ENCODE measurements around the gene RAB11FIP3. TPM values are rescaled to one million over a fixed set of nuclear protein-coding genes. Genes with fewer than 3 reads are reported as not detected.
"Not testable (repeated sequence)": the region's sequence is repeated elsewhere in the genome, so short reads cannot be mapped to it uniquely, and the experiment has no call there.

RAB11FIP3 gene
- total and polyA plus RNA-seq, 3 experiments from 2014 or later = 4.4 to 32.8 (median 30.0) TPM

GRCh38 chr16:386641-387156 lies 38.8 kb upstream of the RAB11FIP3 start:
- H3K4me3 Mint-ChIP-seq = peak overlapping the region in 1 of 7 donors; percentile 61
- no peaks in the 10 kb centered on the region for H3K36me3 ChIP-seq (ENCODE audit: insufficient read depth, low read length)
- no peaks in the 10 kb centered on the region for H3K9me3 ChIP-seq (ENCODE audit: low read length)
- no peak overlapping the region for H3K4me3 ChIP-seq (ENCODE audit: low read length)
- ChIA-PET CTCF (no interaction called here), POLR2A (no interaction called here)
- DNase-seq = no peak
- no peak overlapping the region for H3K27ac ChIP-seq (ENCODE audit: low read depth, low read length)
- no peak overlapping the region for H3K27ac Mint-ChIP-seq
- H3K36me3 Mint-ChIP-seq = peaks cover 0 to 3% (median 1%) of the 10 kb centered on the region in 3 donors
- peaks cover 0 to 4% (median under 1%) of the 10 kb centered on the region in 5 donors for H3K9me3 Mint-ChIP-seq
- H3K4me1 Mint-ChIP-seq = peaks cover 16 to 22% (median 16%) of the 10 kb centered on the region in 3 donors
- H3K4me1 ChIP-seq (ENCODE audit: insufficient read depth, low read length) = peaks cover 13% of the 10 kb centered on the region
- no peaks in the 10 kb centered on the region for H3K27me3 ChIP-seq (ENCODE audit: insufficient read depth, low read length, poor library complexity, severe bottlenecking)
- H3K27me3 Mint-ChIP-seq = no peaks in the 10 kb centered on the region

DNA sequence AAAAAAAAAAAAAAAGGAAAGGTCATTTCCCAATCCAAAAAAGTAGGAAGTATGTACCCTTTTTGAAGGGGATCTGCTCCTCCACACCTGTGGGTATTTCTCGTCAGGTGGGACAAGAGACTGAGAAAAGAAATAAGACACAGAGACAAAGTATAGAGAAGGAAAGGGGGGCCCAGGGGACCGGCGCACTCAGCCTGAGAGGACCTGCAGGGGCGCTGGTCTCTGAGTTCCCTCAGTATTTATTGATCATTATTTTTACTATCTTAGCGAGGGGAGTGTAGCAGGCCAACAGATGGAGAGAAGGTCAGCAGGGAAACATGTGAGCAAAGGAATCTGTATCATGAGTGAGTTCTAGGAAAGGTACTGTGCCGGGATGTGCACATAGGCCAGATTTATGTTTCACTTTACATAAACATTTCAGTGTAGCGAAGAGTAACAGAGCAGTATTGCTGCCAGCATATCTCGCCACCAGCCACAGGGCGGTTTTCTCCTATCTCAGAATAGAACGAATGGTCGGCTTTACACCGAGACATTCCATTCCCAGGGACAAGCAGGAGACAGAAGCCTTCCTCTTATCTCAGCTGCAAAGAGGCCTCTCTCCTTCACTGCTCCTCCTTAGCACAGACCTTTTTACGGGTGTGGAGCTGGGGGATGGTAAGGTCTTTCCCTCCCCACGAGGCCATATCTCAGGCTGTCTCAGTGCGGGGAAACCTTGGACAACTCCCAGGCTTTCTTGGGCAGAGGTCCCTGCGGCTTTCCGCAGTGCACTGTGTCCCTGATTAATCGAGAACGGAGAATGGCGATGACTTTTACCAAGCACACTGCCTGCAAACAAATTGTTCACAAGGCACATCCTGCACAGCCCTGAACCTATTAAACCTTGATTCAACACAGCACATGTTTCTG lies 37.4 kb upstream of the RAB11FIP3 start:
- H3K9me3 ChIP-seq (ENCODE audit: low read length); H3K27ac Mint-ChIP-seq; CTCF ChIA-PET; H3K27me3 ChIP-seq (ENCODE audit: insufficient read depth, low read length, poor library complexity, severe bottlenecking); DNase-seq; H3K36me3 ChIP-seq (ENCODE audit: insufficient read depth, low read length); H3K27me3 Mint-ChIP-seq; H3K4me3 ChIP-seq (ENCODE audit: low read length); POLR2A ChIA-PET; H3K9me3 Mint-ChIP-seq; H3K36me3 Mint-ChIP-seq: not testable (repeated sequence)
- H3K4me1 Mint-ChIP-seq = peaks cover 19 to 27% (median 20%) of the 10 kb centered on the region in 3 donors
- Histone ChIP-seq H3K27ac (ENCODE audit: low read depth, low read length) (peak overlapping the region; percentile 9), H3K4me1 (ENCODE audit: insufficient read depth, low read length) (peaks cover 16% of the 10 kb centered on the region)
- H3K4me3 Mint-ChIP-seq = peak overlapping the region in 1 of 7 donors; percentile 18

DNA sequence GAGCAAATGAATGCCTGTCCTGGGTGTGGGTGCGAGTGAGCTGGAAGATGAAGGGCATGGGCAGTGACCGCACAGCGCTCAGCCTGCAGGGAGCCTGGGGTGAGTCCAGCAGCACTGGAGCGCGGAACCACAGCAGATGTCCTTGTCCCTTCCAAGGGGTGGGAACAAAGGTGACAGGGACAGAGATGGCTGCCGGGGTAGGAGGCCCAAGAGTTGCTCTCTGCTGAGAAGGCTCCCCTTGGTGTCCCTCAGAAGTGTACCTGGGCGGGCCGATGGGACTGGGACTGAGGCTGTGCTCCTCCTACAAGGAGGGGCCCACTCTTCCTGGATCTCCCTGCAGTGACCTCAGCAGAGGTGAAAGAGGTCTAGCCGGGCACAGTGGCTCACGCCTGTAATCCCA lies 36.1 kb upstream of the RAB11FIP3 start:
- H3K27me3 ChIP-seq (ENCODE audit: insufficient read depth, low read length, poor library complexity, severe bottlenecking) = no peaks in the 10 kb centered on the region
- H3K4me1 ChIP-seq (ENCODE audit: insufficient read depth, low read length) = peaks cover 5% of the 10 kb centered on the region
- Mint-ChIP-seq H3K36me3 (peaks cover 0 to 3% (median 0%) of the 10 kb centered on the region in 3 donors), H3K9me3 (peaks cover 0 to 8% (median 6%) of the 10 kb centered on the region in 5 donors), H3K4me3 (no peak overlapping the region), H3K4me1 (peaks cover 12 to 17% (median 13%) of the 10 kb centered on the region in 3 donors), H3K27me3 (peaks cover 0 to 3% of the 10 kb centered on the region in 2 donors), H3K27ac (peak overlapping the region in 1 of 8 donors; percentile 9)
- no peak overlapping the region for H3K4me3 ChIP-seq (ENCODE audit: low read length)
- no peaks in the 10 kb centered on the region for H3K9me3 ChIP-seq (ENCODE audit: low read length)
- CTCF ChIA-PET = no interaction called here
- no peak overlapping the region for H3K27ac ChIP-seq (ENCODE audit: low read depth, low read length)
- POLR2A ChIA-PET = no interaction called here
- no peak for DNase-seq
- no peaks in the 10 kb centered on the region for H3K36me3 ChIP-seq (ENCODE audit: insufficient read depth, low read length)

DNA sequence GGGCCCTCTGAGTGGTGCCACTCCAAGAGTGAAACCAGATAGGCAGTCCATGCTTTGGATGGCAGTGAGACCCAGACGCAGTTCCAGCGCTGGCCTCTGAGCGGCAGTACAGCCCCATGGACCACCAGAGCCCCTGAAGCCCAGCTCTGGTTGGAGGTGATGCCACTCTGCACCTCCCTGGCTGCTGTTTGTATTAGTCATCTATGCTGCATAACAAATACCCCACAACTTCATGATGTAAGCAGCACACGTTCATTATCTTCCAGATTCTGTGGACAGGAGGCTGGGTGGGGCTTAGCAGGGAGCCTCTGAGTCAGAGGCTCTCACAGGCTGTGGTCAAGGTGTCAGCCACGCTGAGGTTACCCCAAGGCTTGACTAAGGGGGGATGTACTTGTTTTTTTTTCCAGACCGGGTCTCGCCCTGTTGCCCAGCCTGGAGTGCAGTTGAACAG lies 33.5 kb upstream of the RAB11FIP3 start:
- Mint-ChIP-seq H3K4me3 (peak overlapping the region in 5 of 7 donors; percentile 16 to 68 (median 44)), H3K9me3 (peaks cover 0 to 8% (median 6%) of the 10 kb centered on the region in 5 donors), H3K27me3 (peaks cover 3 to 8% of the 10 kb centered on the region in 2 donors), H3K36me3 (peaks cover 0 to 3% (median 0%) of the 10 kb centered on the region in 3 donors), H3K4me1 (peaks cover 21 to 27% (median 22%) of the 10 kb centered on the region in 3 donors), H3K27ac (peak overlapping the region in 7 of 8 donors; percentile 9 to 94 (median 85))
- DNase-seq = peak; percentile 66 to 87 (median 72)
- Histone ChIP-seq H3K4me3 (ENCODE audit: low read length) (no peak overlapping the region), H3K4me1 (ENCODE audit: insufficient read depth, low read length) (peaks cover 12% of the 10 kb centered on the region), H3K36me3 (ENCODE audit: insufficient read depth, low read length) (no peaks in the 10 kb centered on the region), H3K27ac (ENCODE audit: low read depth, low read length) (no peak overlapping the region), H3K27me3 (ENCODE audit: insufficient read depth, low read length, poor library complexity, severe bottlenecking) (no peaks in the 10 kb centered on the region), H3K9me3 (ENCODE audit: low read length) (no peaks in the 10 kb centered on the region)
- CTCF ChIA-PET = interaction anchor here (0.9 to 2.1 kb wide), 6 partner anchors 9 to 37 kb away, joined by 3 to 11 read pairs (median 6); partner anchors contain the start of genes DECR2 and RAB11FIP3
- POLR2A ChIA-PET = interaction anchor here (0.6 kb wide), 1 partner anchor 135 kb away, joined by 3 read pairs; the partner anchor contains the start of gene CAPN15

DNA sequence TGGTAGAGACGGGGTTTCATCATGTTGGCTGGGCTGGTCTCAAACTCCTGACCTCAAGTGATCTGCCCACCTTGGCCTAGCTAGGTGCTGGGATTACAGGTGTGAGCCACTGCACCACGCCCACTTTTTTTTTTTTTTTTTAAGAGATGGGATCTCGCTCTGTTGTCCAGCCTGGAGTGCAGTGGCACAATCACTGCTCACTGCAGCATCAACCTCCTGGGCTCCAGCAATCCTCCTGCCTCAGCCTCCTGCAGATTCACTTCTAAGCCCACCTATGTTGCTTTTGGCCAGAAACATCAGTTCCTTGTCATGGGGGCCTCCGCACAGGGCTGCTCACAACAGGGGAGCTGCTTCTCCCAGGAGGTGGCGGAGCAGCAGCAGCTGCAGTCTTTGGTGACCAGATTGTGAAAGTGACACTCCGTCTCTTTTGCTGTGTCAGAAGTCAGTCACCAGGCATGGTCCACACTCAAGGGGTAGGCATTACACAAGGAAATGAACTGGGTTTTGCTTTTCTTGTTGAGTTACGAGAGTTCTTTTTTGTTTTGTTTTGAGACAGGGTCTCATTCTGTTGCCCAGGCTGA lies 32.9 kb upstream of the RAB11FIP3 start:
- Mint-ChIP-seq H3K4me3 (peak overlapping the region in 5 of 7 donors; percentile 25 to 68 (median 46)), H3K4me1 (peaks cover 22 to 27% (median 22%) of the 10 kb centered on the region in 3 donors), H3K27ac (peak overlapping the region in 7 of 8 donors; percentile 9 to 94 (median 85)), H3K36me3 (peaks cover 0 to 3% (median 0%) of the 10 kb centered on the region in 3 donors), H3K27me3 (peaks cover 3 to 8% of the 10 kb centered on the region in 2 donors), H3K9me3 (peaks cover 0 to 8% (median 6%) of the 10 kb centered on the region in 5 donors)
- Histone ChIP-seq H3K27ac (ENCODE audit: low read depth, low read length) (no peak overlapping the region), H3K4me1 (ENCODE audit: insufficient read depth, low read length) (peaks cover 12% of the 10 kb centered on the region), H3K9me3 (ENCODE audit: low read length) (no peaks in the 10 kb centered on the region), H3K27me3 (ENCODE audit: insufficient read depth, low read length, poor library complexity, severe bottlenecking) (no peaks in the 10 kb centered on the region), H3K4me3 (ENCODE audit: low read length) (no peak overlapping the region), H3K36me3 (ENCODE audit: insufficient read depth, low read length) (no peaks in the 10 kb centered on the region)
- ChIA-PET POLR2A (no interaction called here), CTCF (interaction anchor here (0.8 to 2.1 kb wide), 7 partner anchors 8 to 36 kb away, joined by 3 to 11 read pairs (median 4); partner anchors contain the start of genes DECR2 and RAB11FIP3)
- DNase-seq = peak in 1 of 5 donors; percentile 32

- Mint-ChIP-seq H3K4me1 (peaks cover 27 to 45% (median 30%) of the 10 kb centered on the region in 3 donors), H3K27ac (peak overlapping the region in 6 of 8 donors; percentile 21 to 97 (median 85)), H3K27me3 (peaks cover 3 to 8% of the 10 kb centered on the region in 2 donors), H3K36me3 (peaks cover 0 to 2% (median 0%) of the 10 kb centered on the region in 3 donors), H3K4me3 (peak overlapping the region; percentile 85 to 95 (median 88)), H3K9me3 (peaks cover 0 to 6% (median 5%) of the 10 kb centered on the region in 5 donors)
- POLR2A ChIA-PET = no interaction called here
- H3K4me1 ChIP-seq (ENCODE audit: insufficient read depth, low read length) = peaks cover 21% of the 10 kb centered on the region
- no peaks in the 10 kb centered on the region for H3K36me3 ChIP-seq (ENCODE audit: insufficient read depth, low read length)
- H3K4me3 ChIP-seq (ENCODE audit: low read length) = peak overlapping the region; percentile 39
- no peak for DNase-seq
- H3K27ac ChIP-seq (ENCODE audit: low read depth, low read length) = peak overlapping the region; percentile 70
- no peaks in the 10 kb centered on the region for H3K9me3 ChIP-seq (ENCODE audit: low read length)
- no peaks in the 10 kb centered on the region for H3K27me3 ChIP-seq (ENCODE audit: insufficient read depth, low read length, poor library complexity, severe bottlenecking)
- CTCF ChIA-PET = no interaction called here
These were observed 29.2 kb upstream of the RAB11FIP3 start for GRCh38 chr16:396199-396598.

GRCh38 chr16:396605-397004 lies 28.8 kb upstream of the RAB11FIP3 start:
- Mint-ChIP-seq H3K4me1 (peaks cover 27 to 45% (median 29%) of the 10 kb centered on the region in 3 donors), H3K27ac (peak overlapping the region; percentile 70 to 97 (median 88)), H3K27me3 (peaks cover 3 to 8% of the 10 kb centered on the region in 2 donors), H3K36me3 (peaks cover 0 to 2% (median 0%) of the 10 kb centered on the region in 3 donors), H3K4me3 (peak overlapping the region; percentile 85 to 95 (median 88)), H3K9me3 (peaks cover 0 to 6% (median 5%) of the 10 kb centered on the region in 5 donors)
- Histone ChIP-seq H3K36me3 (ENCODE audit: insufficient read depth, low read length) (no peaks in the 10 kb centered on the region), H3K27ac (ENCODE audit: low read depth, low read length) (peak overlapping the region; percentile 70), H3K9me3 (ENCODE audit: low read length) (no peaks in the 10 kb centered on the region), H3K4me3 (ENCODE audit: low read length) (peak overlapping the region; percentile 39), H3K27me3 (ENCODE audit: insufficient read depth, low read length, poor library complexity, severe bottlenecking) (no peaks in the 10 kb centered on the region), H3K4me1 (ENCODE audit: insufficient read depth, low read length) (peaks cover 20% of the 10 kb centered on the region)
- CTCF ChIA-PET = no interaction called here
- POLR2A ChIA-PET = no interaction called here
- no peak for DNase-seq

Measured in CD8-positive, alpha-beta memory T cell (primary cell).